PC-9 (cell line): ENCODE data around the gene AOC1. TPM values are rescaled to one million over a fixed set of nuclear protein-coding genes. Genes with fewer than 3 reads are reported as not detected.

ENCODE experiments used
- BruUV-seq: library from RNA; stranded (reverse); fragments of 400-500 nt; replicated peaks from 2 replicates; lab custom pipeline; 2021; lab: Mats Ljungman, UMichigan
- CTCF ChIA-PET: fragments of 300-600 bp; sonication (Branson Sonifier 250); formaldehyde crosslinking; loops from one replicate; lab custom pipeline; 2022; ENCODE audit warnings: antibody characterized with exemption; lab: Charles Lee
- POLR2A ChIA-PET: fragments of 300-600 bp; sonication (Branson Sonifier 250); formaldehyde crosslinking; loops from one replicate; lab custom pipeline; 2022; ENCODE audit warnings: antibody characterized with exemption; ENCODE audit not compliant: unreplicated experiment; lab: Charles Lee
- DNase-seq, 2 experiments: peaks; one replicate each; pipeline versions ENCODE4 v3.0.0 to v3.0.0-alpha.2; 2015 to 2022; ENCODE audit warnings: mixed read lengths in 1 of 2
- H2AFZ ChIP-seq: fragments of 200-600 bp; sonication (generic); 2 replicates; pipeline ENCODE4 v1.8.1; 2017; ENCODE audit warnings: antibody characterized with exemption
- H3F3A ChIP-seq: fragments of 200-600 bp; sonication (generic); 2 replicates; pipeline ENCODE4 v1.8.1; 2017; ENCODE audit warnings: antibody characterized with exemption, mild to moderate bottlenecking, low read depth; ENCODE audit not compliant: insufficient read depth
- H3K27ac ChIP-seq: fragments of 200-600 bp; sonication (generic); 2 replicates; pipeline ENCODE4 v1.6.1; 2016; ENCODE audit warnings: mixed run types
- H3K27me3 ChIP-seq: fragments of 200-600 bp; sonication (generic); 2 replicates; pipeline ENCODE4 v1.6.1; 2016; ENCODE audit warnings: low read depth, mixed run types; ENCODE audit not compliant: insufficient read depth
- H3K36me3 ChIP-seq: fragments of 200-600 bp; sonication (generic); 2 replicates; pipeline ENCODE4 v1.6.1; 2016; ENCODE audit warnings: low read depth, mixed run types
- H3K4me1 ChIP-seq: fragments of 200-600 bp; sonication (generic); replicated peaks from 2 replicates; pipeline ENCODE4 v1.6.1; 2016; ENCODE audit warnings: mixed run types; ENCODE audit not compliant: insufficient read depth
- H3K4me2 ChIP-seq: fragments of 200-600 bp; sonication (generic); 2 replicates; pipeline ENCODE4 v1.6.1; 2017; ENCODE audit warnings: mixed run types
- H3K4me3 ChIP-seq: fragments of 200-600 bp; sonication (generic); 2 replicates; pipeline ENCODE4 v1.6.1; 2016; ENCODE audit warnings: mixed run types
- H3K79me2 ChIP-seq: fragments of 200-600 bp; sonication (generic); 2 replicates; pipeline ENCODE4 v1.6.1; 2017; ENCODE audit warnings: low read depth, mixed run types
- H3K9me2 ChIP-seq: fragments of 200-600 bp; sonication (generic); 2 replicates; pipeline ENCODE4 v1.8.1; 2017; ENCODE audit warnings: mild to moderate bottlenecking; ENCODE audit not compliant: insufficient read depth
- H3K9me3 ChIP-seq: fragments of 200-600 bp; sonication (generic); 2 replicates; pipeline ENCODE4 v1.8.1; 2016; ENCODE audit warnings: low read depth; ENCODE audit not compliant: insufficient read depth
- H4K20me1 ChIP-seq: fragments of 200-600 bp; sonication (generic); 2 replicates; pipeline ENCODE4 v1.8.1; 2017; ENCODE audit not compliant: insufficient read depth
- CTCF ChIP-seq: fragments of 200-600 bp; sonication (generic); conservative IDR thresholded peaks from 2 replicates; pipeline ENCODE4 v1.6.1; 2017; ENCODE audit warnings: mixed run types, antibody characterized with exemption, mild to moderate bottlenecking, moderate library complexity
- EZH2 ChIP-seq: fragments of 200-600 bp; sonication (generic); IDR thresholded peaks from 2 replicates; pipeline ENCODE4 v1.8.0; 2017; ENCODE audit warnings: antibody characterized with exemption, low read depth
- intact Hi-C: fragments of 100-400 bp; cut with micrococcal nuclease; formaldehyde crosslinking; loops from one replicate; pipeline ENCODE4 v1.10.0; 2022; ENCODE audit not compliant: unreplicated experiment
- total RNA-seq: library from RNA; stranded (reverse); gene quantifications from 2 replicates; pipeline ENCODE4 v1.2.3, GENCODE V29; 2021

AOC1 gene
- total RNA-seq, 1 experiment from 2014 or later = 11.4 TPM

- no peaks in the 10 kb centered on the region for H4K20me1 ChIP-seq
- no peaks in the 10 kb centered on the region for H3K4me1 ChIP-seq
- no peaks in the 10 kb centered on the region for H3F3A ChIP-seq
- no peaks in the 10 kb centered on the region for H3K9me3 ChIP-seq
- intact Hi-C loops = no loop called here
- no peak for TF ChIP-seq EZH2
- no peak for TF ChIP-seq CTCF
- H3K4me3 ChIP-seq = no peak overlapping the region
- no peak overlapping the region for H3K4me2 ChIP-seq
- no peaks in the 10 kb centered on the region for H3K36me3 ChIP-seq
- BruUV-seq = no TSS peak
- H2AFZ ChIP-seq = no peak overlapping the region
- no peak for DNase-seq
- no peaks in the 10 kb centered on the region for H3K79me2 ChIP-seq
- CTCF ChIA-PET = interaction anchor here (0.6 kb wide), 1 partner anchor 86 kb away, joined by 3 read pairs; no protein-coding TSS in a partner anchor
- H3K27ac ChIP-seq = no peak overlapping the region
- no peaks in the 10 kb centered on the region for H3K9me2 ChIP-seq
- POLR2A ChIA-PET = no interaction called here
- peaks cover 76% of the 10 kb centered on the region for H3K27me3 ChIP-seq
Observed at GRCh38 chr7:150910996-150911422, 58.7 kb downstream of the AOC1 start.

Other genes starting within 250 kb of the AOC1 start
- gene GIMAP6, start 220.1 kb upstream of the AOC1 start, total RNA-seq = not detected in 2 replicates
- gene GIMAP2, start 166.8 kb upstream of the AOC1 start, total RNA-seq = 0.55 and 0.81 TPM in 2 replicates
- not detected in 2 replicates for gene GIMAP1, start 135.9 kb upstream of the AOC1 start, total RNA-seq
- gene GIMAP5, start 115.1 kb upstream of the AOC1 start, total RNA-seq = not detected in 2 replicates
- 1.9 and 2.3 TPM in 2 replicates for gene TMEM176B, start 52.2 kb upstream of the AOC1 start, total RNA-seq
- not detected in 2 replicates for gene TMEM176A, start 51.7 kb upstream of the AOC1 start, total RNA-seq
- 1.5 and 1.6 TPM in 2 replicates for gene KCNH2, start 125.8 kb downstream of the AOC1 start, total RNA-seq
- gene NOS3, start 138.5 kb downstream of the AOC1 start, total RNA-seq = 1.8 and 3.2 TPM in 2 replicates
- 9.7 and 13.7 TPM in 2 replicates for gene ATG9B, start 172.0 kb downstream of the AOC1 start, total RNA-seq
- gene ABCB8, start 175.9 kb downstream of the AOC1 start, total RNA-seq = 51.8 and 61.9 TPM in 2 replicates
- gene ASIC3, start 196.0 kb downstream of the AOC1 start, total RNA-seq = 7.6 and 10.5 TPM in 2 replicates
- 45.7 and 58.4 TPM in 2 replicates for gene CDK5, start 205.4 kb downstream of the AOC1 start, total RNA-seq
- 199 and 245 TPM in 2 replicates for gene SLC4A2, start 207.1 kb downstream of the AOC1 start, total RNA-seq
- gene FASTK, start 228.3 kb downstream of the AOC1 start, total RNA-seq = 104 and 126 TPM in 2 replicates
- 87.8 and 99.3 TPM in 2 replicates for gene TMUB1, start 231.0 kb downstream of the AOC1 start, total RNA-seq
- 103 TPM in 2 replicates for gene AGAP3, start 234.0 kb downstream of the AOC1 start, total RNA-seq